HepG2 (cell line): Measurements from ENCODE around the gene RANGRF. TPM values are rescaled to one million over a fixed set of nuclear protein-coding genes. Genes with fewer than 3 reads are reported as not detected.

Experiments
- ATAC-seq: fragments of 200-7000 bp; cut with Tn5 transposase; 3 replicates; pipeline ENCODE4 v1.9.1; 2020; ENCODE audit warnings: mild to moderate bottlenecking, moderate library complexity
- BruUV-seq: library from RNA; stranded (reverse); fragments of 400-500 nt; replicated peaks from 2 replicates; lab custom pipeline; 2021; lab: Mats Ljungman, UMichigan
- CTCF ChIA-PET: fragments of 300-600 bp; formaldehyde crosslinking; extraction: SDS; loops from one replicate; lab custom pipeline; 2021; ENCODE audit warnings: low total read pairs, inconsistent platforms, low intra/inter-chr PET ratio; lab: Yijun Ruan, JAX
- POLR2A ChIA-PET: fragments of 350-600 bp; sonication (Branson Sonifier 250); formaldehyde crosslinking; loops from one replicate; lab custom pipeline; 2020; ENCODE audit warnings: antibody characterized with exemption, inconsistent platforms; lab: Yijun Ruan, JAX
- DNase-seq: peaks from one replicate; pipeline ENCODE4 v3.0.0-alpha.2; 2015; ENCODE audit warnings: low spot score
- FAIRE-seq: peaks from 3 replicates; lab custom pipeline; 2011; peaks lifted over from hg19 to GRCh38; lab: Jason Lieb, UNC
- H2AFZ ChIP-seq: one replicate; pipeline ENCODE4 v1.6.1; 2011; ENCODE audit warnings: low read length, inconsistent platforms
- H3K27ac ChIP-seq: fragments of 300-600 bp; 3 replicates; pipeline ENCODE4 v1.8.0; 2011; ENCODE audit warnings: mixed run types, mild to moderate bottlenecking, mixed read lengths, low read length, inconsistent platforms; ENCODE audit not compliant: insufficient read depth; ENCODE audit errors: extremely low read length
- H3K27me3 ChIP-seq, 2 experiments: fragments of 200-600 bp in 1 of 2; 2 replicates in 1 of 2; 3 replicates in 1 of 2; pipeline versions ENCODE4 v1.6.0 to v1.8.0; 2011; ENCODE audit warnings: low read length in 2 of 2, mild to moderate bottlenecking in 2 of 2, moderate library complexity in 2 of 2, inconsistent platforms in 1 of 2; ENCODE audit not compliant: insufficient read depth in 2 of 2, control insufficient read depth in 1 of 2
- H3K36me3 ChIP-seq, 2 experiments: fragments of 200-600 bp in 1 of 2; replicated peaks in 1 of 2; 2 replicates in 1 of 2; 3 replicates in 1 of 2; pipeline versions ENCODE4 v1.5.1 to v1.8.0; 2011; ENCODE audit warnings: low read length in 2 of 2, inconsistent platforms in 1 of 2; ENCODE audit not compliant: insufficient read depth in 2 of 2, control insufficient read depth in 1 of 2
- H3K4me1 ChIP-seq: 2 replicates; pipeline ENCODE4 v1.5.1; 2012; ENCODE audit warnings: low read length, inconsistent platforms; ENCODE audit not compliant: insufficient read depth
- H3K4me2 ChIP-seq: 2 replicates; pipeline ENCODE4 v1.6.0; 2011; ENCODE audit warnings: low read depth, low read length, inconsistent platforms
- H3K4me3 ChIP-seq, 3 experiments: fragments of 200-600 bp in 1 of 3; sonication (generic), shearing (Covaris generic) in 1 of 3; replicated peaks in 1 of 3; 2 replicates each; pipeline ENCODE4 v1.5.1; 2011 to 2016; ENCODE audit warnings: low read length in 3 of 3, inconsistent platforms in 2 of 3, low read depth in 2 of 3, mild to moderate bottlenecking in 2 of 3, control low read depth in 1 of 3, mixed read lengths in 1 of 3; ENCODE audit not compliant: insufficient read depth in 1 of 3
- H3K79me2 ChIP-seq: one replicate; pipeline ENCODE4 v1.6.1; 2011; ENCODE audit warnings: low read length, inconsistent platforms; ENCODE audit not compliant: insufficient read depth
- H3K9ac ChIP-seq: 2 replicates; pipeline ENCODE4 v1.6.0; 2011; ENCODE audit warnings: mild to moderate bottlenecking, low read depth, low read length, inconsistent platforms; ENCODE audit not compliant: insufficient read depth
- H3K9me3 ChIP-seq: 2 replicates; pipeline ENCODE4 v1.5.1; 2012; ENCODE audit warnings: mild to moderate bottlenecking, low read length
- H4K20me1 ChIP-seq: 2 replicates; pipeline ENCODE4 v1.6.0; 2011; ENCODE audit warnings: inconsistent platforms, mild to moderate bottlenecking, low read length, moderate library complexity; ENCODE audit not compliant: insufficient read depth
- NFYB ChIP-seq: sonication (generic); formaldehyde crosslinking; IDR thresholded peaks from 2 replicates; pipeline ENCODE4 v1.4.0; 2020; ENCODE audit warnings: missing genetic modification reagents
- RBFOX2 ChIP-seq: fragments of 200-400 bp; formaldehyde crosslinking; IDR thresholded peaks from 2 replicates; pipeline ENCODE4 v1.6.1; 2017; ENCODE audit warnings: low read depth, mild to moderate bottlenecking, low read length
- RXRB ChIP-seq: IDR thresholded peaks from 2 replicates; pipeline ENCODE4 v1.6.1; 2016; ENCODE audit warnings: borderline replicate concordance, missing genetic modification reagents, missing compliant biosample characterization
- WGBS: methylation state at CpG from one replicate; pipeline ENCODE4 v1.1.6; 2017; ENCODE audit warnings: low lambda C conversion rate; 5-methylcytosine and 5-hydroxymethylcytosine counted together
- in situ Hi-C: cut with HindIII; loops from 2 replicates; pipeline ENCODE4 v1.10.0; 2017; ENCODE audit warnings: low pct_unique_long_range_greater_than_20kb; ENCODE audit not compliant: extremely low pct_ligation_motif_present
- intact Hi-C: fragments of 100-400 bp; cut with micrococcal nuclease; formaldehyde crosslinking; loops from one replicate; pipeline ENCODE4 v1.10.0; 2022; ENCODE audit not compliant: unreplicated experiment
- polyA plus RNA-seq, 8 experiments: library from polyadenylated mRNA; depleted of rRNA in 3 of 8; stranded (reverse) in 7 of 8; unstranded in 1 of 8; fragments of >200 nt; fragmentation: Illumina TruSeq in 4 of 8; extraction: Trizol in 4 of 8; gene quantifications; 2 replicates each; pipeline versions ENCODE4 v1.2.1 to v1.2.3, GENCODE V29; 2011 to 2016; ENCODE audit warnings: low read depth in 4 of 8, missing spikeins in 1 of 8, mixed read lengths in 1 of 8; ENCODE audit not compliant: insufficient read depth in 1 of 8
- total RNA-seq, 5 experiments: library from RNA; depleted of rRNA; stranded (reverse); fragments of >200 nt; fragmentation: Illumina TruSeq; extraction: Trizol; gene quantifications; 2 replicates each; pipeline ENCODE4 v1.2.3, GENCODE V29; 2016; ENCODE audit warnings: low read depth in 1 of 5
- TF ChIP-seq, protein P1 (sequence below): sonication (generic); formaldehyde crosslinking; IDR thresholded peaks from 2 replicates; pipeline ENCODE4 v1.9.0; 2021; ENCODE audit warnings: missing genetic modification reagents, mild to moderate bottlenecking, borderline replicate concordance

The RANGRF gene
- total and polyA plus RNA-seq, 2 of the 13 experiments (the other 11 are each of a cell fraction or from before 2014, with no cell fraction given) = 18.6 to 40.7 TPM

DNA sequence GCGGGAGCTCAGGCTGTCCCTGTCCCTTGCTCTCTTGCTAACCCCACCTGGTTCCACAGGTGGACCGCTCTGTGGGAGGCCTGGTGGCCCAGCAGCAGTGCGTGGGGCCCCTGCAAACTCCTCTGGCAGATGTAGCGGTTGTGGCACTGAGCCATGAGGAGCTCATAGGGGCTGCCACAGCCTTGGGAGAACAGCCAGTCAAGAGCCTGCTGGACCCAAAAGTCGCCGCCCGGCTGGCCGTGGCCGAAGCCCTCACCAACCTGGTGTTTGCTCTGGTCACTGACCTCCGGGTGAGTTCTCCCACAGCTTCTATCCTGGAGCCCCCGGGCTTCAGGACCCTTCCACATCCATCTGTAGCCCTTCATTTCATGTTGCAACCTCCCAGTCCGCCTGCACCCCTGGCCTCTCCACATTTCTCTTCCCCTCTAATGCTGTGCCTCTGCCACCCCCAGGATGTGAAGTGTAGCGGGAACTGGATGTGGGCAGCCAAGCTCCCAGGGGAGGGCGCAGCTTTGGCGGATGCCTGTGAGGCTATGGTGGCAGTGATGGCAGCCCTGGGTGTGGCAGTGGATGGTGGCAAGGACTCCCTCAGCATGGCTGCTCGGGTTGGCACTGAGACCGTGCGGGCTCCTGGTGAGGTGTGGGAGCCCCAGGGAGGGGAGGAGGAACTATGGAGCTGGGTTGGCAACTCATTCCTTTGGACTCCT lies 23.5 kb upstream of the RANGRF start:
- DNase-seq = no peak
- Histone ChIP-seq H3K36me3 (peaks cover 39 to 79% of the 10 kb centered on the region in 2 experiments), H4K20me1 (no peaks in the 10 kb centered on the region), H3K9me3 (no peaks in the 10 kb centered on the region), H3K9ac (no peak overlapping the region), H3K4me1 (no peaks in the 10 kb centered on the region), H3K79me2 (no peaks in the 10 kb centered on the region), H2AFZ (no peak overlapping the region), H3K4me2 (no peak overlapping the region), H3K4me3 (no peak overlapping the region)
- POLR2A ChIA-PET = no interaction called here
- CTCF ChIA-PET = no interaction called here
- ATAC-seq = no peak
- intact Hi-C loops (no loop called here), in situ Hi-C loops (no loop called here)
- 97% methylated on average over 6 of the region's 18 CpGs for WGBS
- FAIRE-seq = no peak
- TF ChIP-seq, protein P1, sequence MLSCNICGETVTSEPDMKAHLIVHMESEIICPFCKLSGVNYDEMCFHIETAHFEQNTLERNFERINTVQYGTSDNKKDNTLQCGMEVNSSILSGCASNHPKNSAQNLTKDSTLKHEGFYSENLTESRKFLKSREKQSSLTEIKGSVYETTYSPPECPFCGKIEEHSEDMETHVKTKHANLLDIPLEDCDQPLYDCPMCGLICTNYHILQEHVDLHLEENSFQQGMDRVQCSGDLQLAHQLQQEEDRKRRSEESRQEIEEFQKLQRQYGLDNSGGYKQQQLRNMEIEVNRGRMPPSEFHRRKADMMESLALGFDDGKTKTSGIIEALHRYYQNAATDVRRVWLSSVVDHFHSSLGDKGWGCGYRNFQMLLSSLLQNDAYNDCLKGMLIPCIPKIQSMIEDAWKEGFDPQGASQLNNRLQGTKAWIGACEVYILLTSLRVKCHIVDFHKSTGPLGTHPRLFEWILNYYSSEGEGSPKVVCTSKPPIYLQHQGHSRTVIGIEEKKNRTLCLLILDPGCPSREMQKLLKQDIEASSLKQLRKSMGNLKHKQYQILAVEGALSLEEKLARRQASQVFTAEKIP (CRISPR knock-in tag) = no peak
- TF ChIP-seq NFYB (CRISPR knock-in tag) = no peak
- TF ChIP-seq, all 625 proteins: peak for 0
- no TSS peak for BruUV-seq
- Histone ChIP-seq H3K27me3 (no peaks in the 10 kb centered on the region), H3K27ac (no peak overlapping the region)

DNA sequence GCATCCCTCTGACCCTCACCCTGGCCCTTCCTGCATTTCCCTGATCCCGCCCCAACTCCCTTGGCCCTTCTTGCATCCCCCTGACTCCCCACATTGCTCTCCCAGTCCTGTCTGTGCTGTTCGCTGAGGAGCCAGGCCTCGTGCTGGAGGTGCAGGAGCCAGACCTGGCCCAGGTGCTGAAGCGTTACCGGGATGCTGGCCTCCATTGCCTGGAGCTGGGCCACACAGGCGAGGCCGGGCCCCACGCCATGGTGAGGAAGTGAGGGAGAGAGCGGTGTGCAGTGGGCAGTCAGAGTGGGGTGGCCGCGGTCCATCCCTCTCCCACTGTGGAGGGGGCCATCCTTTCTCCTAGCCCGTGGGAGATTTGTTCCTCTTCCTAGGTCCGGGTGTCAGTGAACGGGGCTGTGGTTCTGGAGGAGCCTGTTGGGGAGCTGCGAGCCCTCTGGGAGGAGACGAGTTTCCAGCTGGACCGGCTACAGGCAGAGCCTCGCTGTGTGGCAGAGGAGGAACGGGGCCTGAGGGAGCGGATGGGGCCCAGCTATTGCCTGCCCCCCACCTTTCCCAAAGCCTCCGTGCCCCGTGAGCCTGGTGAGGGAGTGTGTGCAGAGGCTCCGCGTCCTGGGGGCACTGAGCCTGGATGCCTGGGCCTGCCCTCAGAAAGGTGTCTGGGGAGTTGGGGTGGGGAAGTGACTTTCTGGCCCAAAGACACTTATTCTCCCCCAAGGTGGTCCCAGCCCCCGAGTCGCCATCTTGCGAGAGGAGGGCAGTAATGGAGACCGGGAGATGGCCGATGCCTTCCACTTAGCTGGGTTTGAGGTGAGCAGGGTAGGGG lies 21.6 kb upstream of the RANGRF start:
- CTCF ChIA-PET = no interaction called here

More for the DNA sequence above, 21.6 kb upstream of the RANGRF start:
- Histone ChIP-seq H2AFZ (no peak overlapping the region), H3K9ac (no peak overlapping the region), H3K4me1 (no peaks in the 10 kb centered on the region), H3K79me2 (no peaks in the 10 kb centered on the region), H3K4me2 (no peak overlapping the region), H3K27ac (no peak overlapping the region), H3K27me3 (no peaks in the 10 kb centered on the region), H3K9me3 (no peaks in the 10 kb centered on the region), H3K36me3 (peaks cover 41 to 66% of the 10 kb centered on the region in 2 experiments), H3K4me3 (no peak overlapping the region), H4K20me1 (no peaks in the 10 kb centered on the region)
- no TSS peak for BruUV-seq
- POLR2A ChIA-PET = interaction anchor here (0.9 kb wide), 1 partner anchor 9 kb away, joined by 3 read pairs; no protein-coding TSS in a partner anchor
- intact Hi-C loops (no loop called here), in situ Hi-C loops (no loop called here)
- TF ChIP-seq RXRB = no peak
- 0 out of 2 replicates have a peak, but pooled peaks have one; percentile 20 for TF ChIP-seq RBFOX2
- DNase-seq (no peak), ATAC-seq (no peak; the same call in 2 of the 3 replicates), FAIRE-seq (no peak)
- WGBS = 99% methylated on average over 16 of the region's 29 CpGs
